ENCODE measurements around the gene ITGA11.

GRCh38 chr15:68436680-68437079 is 4.7 kb upstream of the ITGA11 start:
- TF ChIP-seq POLR2A (IDR thresholded peaks at IDR 0.05), result no peak
- TF ChIP-seq, protein P1, sequence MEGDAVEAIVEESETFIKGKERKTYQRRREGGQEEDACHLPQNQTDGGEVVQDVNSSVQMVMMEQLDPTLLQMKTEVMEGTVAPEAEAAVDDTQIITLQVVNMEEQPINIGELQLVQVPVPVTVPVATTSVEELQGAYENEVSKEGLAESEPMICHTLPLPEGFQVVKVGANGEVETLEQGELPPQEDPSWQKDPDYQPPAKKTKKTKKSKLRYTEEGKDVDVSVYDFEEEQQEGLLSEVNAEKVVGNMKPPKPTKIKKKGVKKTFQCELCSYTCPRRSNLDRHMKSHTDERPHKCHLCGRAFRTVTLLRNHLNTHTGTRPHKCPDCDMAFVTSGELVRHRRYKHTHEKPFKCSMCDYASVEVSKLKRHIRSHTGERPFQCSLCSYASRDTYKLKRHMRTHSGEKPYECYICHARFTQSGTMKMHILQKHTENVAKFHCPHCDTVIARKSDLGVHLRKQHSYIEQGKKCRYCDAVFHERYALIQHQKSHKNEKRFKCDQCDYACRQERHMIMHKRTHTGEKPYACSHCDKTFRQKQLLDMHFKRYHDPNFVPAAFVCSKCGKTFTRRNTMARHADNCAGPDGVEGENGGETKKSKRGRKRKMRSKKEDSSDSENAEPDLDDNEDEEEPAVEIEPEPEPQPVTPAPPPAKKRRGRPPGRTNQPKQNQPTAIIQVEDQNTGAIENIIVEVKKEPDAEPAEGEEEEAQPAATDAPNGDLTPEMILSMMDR (IDR thresholded peaks at IDR 0.05), result no peak
- no peak for TF ChIP-seq POLR2AphosphoS5 (IDR thresholded peaks at IDR 0.05)

Measured in breast epithelium (tissue), 3 donors.